KG1 (cell line): ENCODE measurements around the gene NR3C2.
"Not testable (repeated sequence)": the region's sequence is repeated elsewhere in the genome, so short reads cannot be mapped to it uniquely, and the experiment has no call there.

Source experiments
- DNase-seq: peaks from one replicate; lab custom pipeline; 2025; lab: John Stamatoyannopoulos, UW

Gene NR3C2

GRCh38 chr4:148112231-148112982 is 329.8 kb downstream of the NR3C2 start:
- DNase-seq: no peak

GRCh38 chr4:148110169-148110568 is 332.0 kb downstream of the NR3C2 start:
- DNase-seq: no peak

GRCh38 chr4:148109216-148109615 is 333.0 kb downstream of the NR3C2 start:
- no peak for DNase-seq

- DNase-seq: no peak
Observed at GRCh38 chr4:148108766-148109165, 333.4 kb downstream of the NR3C2 start.

DNA sequence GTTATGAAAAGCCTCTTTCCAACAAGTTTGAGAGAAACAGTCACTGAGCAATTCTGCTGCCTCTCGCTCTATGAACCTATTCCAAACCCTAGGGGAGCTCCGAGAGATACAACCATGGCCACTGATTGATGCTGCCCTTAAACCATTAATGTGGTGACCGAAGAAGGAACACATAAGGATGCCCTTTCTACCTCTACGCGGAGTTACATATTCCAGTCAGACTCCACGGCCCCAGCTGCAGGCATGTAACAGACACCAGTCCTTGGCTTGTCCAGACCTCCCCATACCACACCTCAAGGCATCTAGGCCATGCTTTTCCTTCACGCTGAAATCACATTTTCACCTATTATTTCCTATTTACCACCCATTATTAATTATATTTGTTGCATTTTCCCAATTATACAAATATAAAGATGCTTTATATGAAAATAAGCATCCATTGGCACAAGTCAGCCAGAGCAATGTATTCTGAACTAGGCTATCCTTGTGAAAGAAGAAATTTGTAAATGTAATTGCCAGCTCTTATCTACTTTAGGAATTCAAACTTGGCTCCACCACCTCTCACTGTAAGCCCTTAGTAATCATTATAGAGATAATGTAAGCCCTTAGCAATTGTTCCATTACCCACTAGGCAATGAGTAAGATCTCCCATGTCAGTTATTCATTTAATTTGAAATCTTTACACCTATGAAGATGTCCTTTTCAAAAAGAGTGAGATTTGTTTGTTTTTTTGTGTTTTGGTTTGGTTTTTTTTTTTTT is 338.4 kb downstream of the NR3C2 start:
- DNase-seq: no peak

- DNase-seq: no peak
Observed at GRCh38 chr4:148101790-148102189, 340.4 kb downstream of the NR3C2 start.

DNA sequence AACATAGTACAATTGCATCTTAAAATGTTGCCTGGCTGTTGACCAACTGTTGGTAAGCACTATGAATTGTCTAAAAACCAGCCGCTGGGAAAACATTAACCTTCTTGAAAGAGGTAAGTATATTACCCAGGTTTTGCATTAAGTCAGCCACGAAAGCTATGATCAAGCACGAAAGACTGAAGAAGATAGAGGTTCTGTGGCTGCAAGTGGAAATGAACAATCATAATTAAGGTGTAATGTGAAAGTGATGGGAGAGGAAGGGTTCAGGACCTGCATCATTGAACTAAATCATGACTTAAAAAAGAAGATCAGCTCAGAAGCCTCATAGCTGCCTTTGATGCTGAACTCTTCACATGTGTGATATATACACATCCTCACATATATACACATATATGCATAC is 341.0 kb downstream of the NR3C2 start:
- DNase-seq: no peak

- no peak for DNase-seq
Observed at GRCh38 chr4:148097801-148098200, 344.4 kb downstream of the NR3C2 start.

GRCh38 chr4:148095346-148095923 is 346.8 kb downstream of the NR3C2 start:
- no peak for DNase-seq

- DNase-seq: no peak
Observed at GRCh38 chr4:148094149-148094548, 348.1 kb downstream of the NR3C2 start.

- no peak for DNase-seq
Observed at GRCh38 chr4:148093065-148093464, 349.1 kb downstream of the NR3C2 start.

- DNase-seq: no peak
Observed at GRCh38 chr4:148092316-148093014, 349.7 kb downstream of the NR3C2 start.

GRCh38 chr4:148091896-148092295 is 350.3 kb downstream of the NR3C2 start:
- no peak for DNase-seq

DNA sequence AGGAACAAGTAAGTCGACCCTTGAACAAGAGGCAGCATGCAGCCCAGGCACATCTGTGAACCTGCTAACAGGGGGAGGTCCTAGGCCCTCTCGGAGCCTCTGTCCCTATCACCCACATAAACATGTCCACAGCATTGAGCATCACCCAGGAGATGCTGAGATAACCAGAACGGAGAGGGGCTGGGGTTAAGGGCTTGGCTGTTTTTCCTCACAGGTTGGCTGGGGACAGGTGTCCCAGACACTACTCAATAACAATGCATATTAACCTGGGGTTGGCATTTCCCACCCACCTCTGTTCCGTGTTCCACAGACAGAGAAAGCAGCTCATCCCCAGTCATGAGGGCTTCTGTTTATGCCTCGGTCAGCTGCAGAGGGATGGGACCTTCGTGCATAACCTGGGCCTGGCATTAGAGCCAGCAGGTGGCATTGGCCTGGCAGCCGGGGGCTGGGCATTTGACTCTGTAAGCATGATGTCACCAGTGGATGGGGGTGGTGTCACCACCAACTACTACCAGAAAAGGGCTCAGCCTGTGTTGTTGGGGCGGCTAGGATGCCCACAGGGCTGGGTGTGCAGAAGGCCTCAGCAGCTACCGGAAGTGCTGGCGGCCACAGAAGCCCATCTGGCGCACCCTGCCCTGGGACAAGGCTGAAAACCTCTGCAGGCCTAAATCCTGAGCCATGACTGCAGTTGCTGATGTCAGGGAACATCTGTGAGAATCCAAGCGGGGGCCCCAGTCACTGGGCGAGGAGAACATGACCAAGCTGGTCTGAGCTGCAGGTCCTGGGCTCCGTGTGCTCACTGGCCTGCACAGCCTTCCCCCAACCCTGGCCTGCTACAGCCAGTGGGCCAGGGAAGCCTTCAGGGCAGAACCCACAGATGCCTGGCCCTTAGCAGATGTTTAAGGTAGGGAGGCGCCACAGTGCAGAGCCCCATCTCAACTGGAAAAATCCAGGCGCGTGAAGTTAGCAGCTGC is 351.4 kb downstream of the NR3C2 start:
- no peak for DNase-seq

GRCh38 chr4:148090029-148090428 is 352.2 kb downstream of the NR3C2 start:
- no peak for DNase-seq

GRCh38 chr4:148089624-148090023 is 352.6 kb downstream of the NR3C2 start:
- no peak for DNase-seq

DNA sequence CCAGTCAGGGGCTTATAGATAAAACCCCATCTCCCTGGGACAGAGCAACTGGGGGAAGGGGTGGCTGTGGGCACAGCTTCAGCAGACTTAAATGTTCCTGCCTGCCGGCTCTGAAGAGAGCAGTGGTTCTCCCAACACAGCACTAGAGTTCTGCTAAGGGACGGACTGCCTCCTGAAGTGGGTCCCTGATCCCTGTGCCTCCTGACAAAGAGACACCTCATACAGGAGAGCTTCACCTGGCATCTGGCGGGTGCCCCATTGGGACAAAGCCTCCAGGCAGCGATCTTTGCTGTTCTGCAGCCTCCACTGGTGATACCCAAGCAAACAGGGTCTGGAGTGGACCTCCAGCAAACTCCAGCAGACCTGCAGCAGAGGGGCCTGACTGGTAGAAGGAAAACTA is 359.1 kb downstream of the NR3C2 start:
- not testable (repeated sequence) for DNase-seq

GRCh38 chr4:148081745-148082144 is 360.5 kb downstream of the NR3C2 start:
- no peak for DNase-seq

GRCh38 chr4:148081267-148081666 is 360.9 kb downstream of the NR3C2 start:
- DNase-seq: no peak

GRCh38 chr4:148079961-148080360 is 362.3 kb downstream of the NR3C2 start:
- no peak for DNase-seq

DNA sequence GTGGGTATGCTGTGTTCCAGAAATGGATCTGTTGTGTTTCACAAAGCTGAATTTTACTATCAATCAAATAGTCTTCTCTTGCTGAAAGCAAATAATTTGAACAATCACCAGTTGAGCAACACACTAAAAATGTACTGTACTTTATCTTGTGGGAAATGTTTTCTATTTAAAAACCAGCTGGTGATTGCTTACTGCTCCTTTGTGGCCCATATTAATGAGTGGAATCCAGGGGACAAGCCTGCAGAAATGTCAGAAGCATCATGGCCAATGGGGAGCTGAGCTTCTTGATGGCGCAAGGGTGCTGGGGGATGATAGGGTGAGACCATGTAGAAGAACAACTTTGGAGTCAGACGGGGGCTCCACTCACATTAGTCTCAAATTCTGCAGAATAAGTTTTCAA is 364.2 kb downstream of the NR3C2 start:
- no peak for DNase-seq
